HG03135 (cell line): ENCODE results near the gene TLE3.

Experiments used
- ATAC-seq: cut with Tn5 transposase; IDR thresholded peaks from one replicate; pipeline ENCODE4 v1.9.1; 2021; ENCODE audit warnings: mild to moderate bottlenecking, moderate library complexity; ENCODE audit not compliant: unreplicated experiment

TLE3 gene

DNA sequence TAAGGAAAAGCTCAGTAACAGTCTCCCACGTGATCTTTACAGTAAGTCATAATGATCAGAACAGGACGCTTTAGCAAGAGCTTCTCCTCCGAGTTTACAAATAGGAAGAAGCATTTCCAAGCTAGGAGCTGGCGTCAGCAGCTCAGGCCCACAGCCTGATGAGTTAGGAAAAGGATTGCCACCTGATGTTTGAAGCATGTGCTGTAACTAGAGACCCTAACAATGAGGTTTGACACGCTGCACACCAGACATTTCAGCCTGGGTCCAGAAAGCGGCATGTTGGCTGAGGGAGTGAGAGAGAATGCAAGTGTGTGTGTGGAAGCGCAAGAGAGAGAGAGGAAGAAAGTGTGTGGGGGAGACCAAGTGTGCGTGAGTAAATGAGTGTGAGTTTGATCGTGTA, 47.3 kb downstream of the TLE3 start:
- no peak for ATAC-seq

DNA sequence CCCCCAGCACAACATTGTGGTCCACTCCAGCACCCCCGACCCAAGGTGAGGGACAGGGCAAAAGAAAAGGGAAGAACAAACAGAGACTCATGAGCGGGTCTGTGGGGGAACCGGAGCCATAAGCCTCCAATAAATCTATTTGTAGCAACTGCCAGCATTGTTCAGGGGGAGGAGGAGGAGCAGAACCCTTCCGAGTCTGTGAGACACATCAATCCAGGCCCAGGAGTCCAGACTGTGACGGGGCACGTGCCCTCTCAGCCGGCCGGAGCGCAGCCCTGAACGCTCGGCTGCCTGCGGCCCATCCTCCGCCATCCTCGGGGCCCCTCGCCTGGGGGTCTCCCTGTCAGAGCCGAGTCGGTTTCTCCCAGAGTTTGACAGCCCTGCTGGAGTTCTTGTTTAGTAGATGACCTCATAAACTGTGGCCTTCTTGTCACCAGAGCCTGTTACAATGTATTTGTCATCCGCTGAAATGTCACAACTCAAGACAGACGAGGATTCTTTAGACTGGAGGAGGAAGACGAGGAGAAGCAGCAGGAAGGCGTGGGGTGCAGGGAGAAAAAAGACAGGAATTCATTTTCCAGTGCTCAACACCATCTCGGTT, 47.9 kb downstream of the TLE3 start:
- no peak for ATAC-seq

DNA sequence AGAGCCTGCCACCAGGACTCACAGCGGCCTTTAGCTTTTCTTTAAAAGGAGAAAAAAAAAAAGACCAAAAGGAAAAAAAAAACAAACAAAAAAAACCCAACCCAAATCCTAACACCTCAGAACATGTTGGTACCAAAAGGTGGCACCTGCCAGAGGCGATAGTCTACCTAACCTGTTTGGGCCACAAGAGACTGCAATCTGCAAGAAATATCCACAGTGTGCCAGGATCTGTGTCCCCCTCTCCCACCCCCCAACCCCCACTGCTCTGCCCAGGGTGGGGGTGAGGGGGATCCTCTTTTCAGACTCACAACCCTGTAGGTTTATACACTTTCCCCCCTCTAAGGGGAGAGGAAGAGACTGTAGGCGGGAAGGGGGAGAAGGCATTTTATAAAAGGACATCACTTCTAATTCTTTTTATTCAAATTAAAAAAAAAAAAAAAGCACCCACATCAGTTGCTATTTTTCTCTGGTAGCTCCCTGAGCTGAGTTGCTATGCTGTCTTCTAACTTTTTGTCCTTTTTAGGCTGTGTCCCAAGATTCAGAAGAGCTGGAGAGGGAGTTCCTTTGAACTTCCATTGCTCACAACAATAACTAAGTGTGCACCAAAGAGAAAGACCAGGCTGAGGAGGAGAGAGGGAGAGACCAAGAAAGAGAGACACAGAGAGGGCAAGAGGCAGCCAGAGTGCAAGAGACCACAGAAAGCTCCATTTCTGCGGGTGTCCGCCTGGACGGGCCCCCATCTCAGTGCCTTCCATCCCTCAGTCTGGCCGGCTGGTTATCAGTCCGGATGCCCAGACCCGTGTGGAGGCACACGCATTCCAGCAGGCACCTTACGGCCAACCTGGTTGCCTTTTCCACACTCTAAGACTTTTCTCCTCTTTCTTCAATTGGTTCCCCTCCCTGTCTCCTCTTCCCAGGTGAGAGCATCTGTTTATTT, 48.9 kb downstream of the TLE3 start:
- ATAC-seq, result no peak

DNA sequence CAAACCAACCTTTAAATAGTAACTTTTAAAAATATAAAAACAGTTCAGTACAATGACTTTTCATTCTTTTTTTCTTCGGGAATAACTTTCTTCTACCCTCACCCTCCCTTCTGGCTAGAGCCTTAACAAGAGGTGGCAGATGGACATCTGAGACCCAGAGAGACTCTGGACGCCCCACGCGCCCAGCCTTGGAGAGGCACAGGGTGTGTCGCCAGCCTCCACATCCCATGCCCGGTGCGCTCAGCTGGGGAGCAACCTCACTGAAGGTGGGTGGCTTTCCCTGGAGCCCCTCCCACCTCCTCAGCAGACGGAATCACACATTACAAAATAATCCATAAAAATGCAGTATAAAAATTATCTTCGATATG, 49.5 kb downstream of the TLE3 start:
- no peak for ATAC-seq

GRCh38 chr15:70047386-70048197, 50.1 kb downstream of the TLE3 start:
- no peak for ATAC-seq

DNA sequence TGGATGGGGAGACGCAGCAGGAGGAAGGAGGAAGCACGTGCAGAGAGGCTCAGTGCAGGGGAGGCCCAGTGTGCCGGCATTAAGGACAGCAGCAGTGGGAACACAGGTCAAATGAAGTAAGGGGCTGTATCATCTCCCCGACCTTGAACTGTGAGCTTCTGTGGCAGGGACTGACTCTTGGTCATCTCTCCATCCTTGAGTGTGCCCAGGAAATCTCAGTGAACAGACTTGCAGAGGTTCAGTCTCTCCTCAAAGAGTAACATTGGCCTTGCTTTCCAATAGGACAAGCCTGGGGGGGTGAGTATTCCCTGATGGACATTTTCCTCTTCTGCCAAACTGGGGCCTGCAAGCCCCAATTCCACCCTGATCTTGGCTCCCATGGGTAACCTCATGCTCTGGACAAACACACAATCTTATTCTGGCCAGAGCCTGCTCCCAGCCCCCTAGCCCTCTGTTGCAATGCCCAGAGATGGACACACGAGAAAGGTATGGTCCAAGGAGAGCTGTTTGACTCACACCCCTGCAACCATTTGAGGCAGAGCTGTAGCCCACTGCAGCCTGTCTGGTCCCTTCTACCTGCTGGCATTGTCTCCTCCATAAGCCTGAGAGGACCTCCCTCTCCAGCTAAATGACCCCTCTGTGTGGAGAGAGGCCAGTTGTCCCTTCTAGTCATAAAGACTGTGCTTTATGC, 50.9 kb downstream of the TLE3 start:
- no peak for ATAC-seq

DNA sequence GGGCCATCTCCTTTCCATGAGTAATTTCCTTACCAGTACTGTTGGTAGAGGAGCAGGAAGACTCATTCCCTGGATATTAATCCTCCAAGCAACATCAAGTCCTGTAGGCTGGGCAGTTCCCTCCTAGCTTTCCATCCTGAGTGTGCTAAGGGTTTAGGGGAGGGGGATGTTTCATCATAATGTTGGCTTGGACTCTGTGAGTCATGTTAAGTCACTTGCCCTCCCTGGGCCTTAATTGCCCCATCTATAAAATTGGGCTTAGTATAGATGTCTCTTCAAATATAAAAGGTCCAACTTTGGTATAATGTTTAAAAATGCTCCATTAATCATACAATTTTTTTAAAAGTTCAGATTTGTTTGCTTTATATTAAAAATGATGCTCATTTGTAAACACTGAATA, 52.7 kb downstream of the TLE3 start:
- ATAC-seq, result no peak

GRCh38 chr15:70044168-70044567, 53.5 kb downstream of the TLE3 start:
- no peak for ATAC-seq

- ATAC-seq, result no peak
Measured at GRCh38 chr15:70043590-70043989, 54.1 kb downstream of the TLE3 start.

DNA sequence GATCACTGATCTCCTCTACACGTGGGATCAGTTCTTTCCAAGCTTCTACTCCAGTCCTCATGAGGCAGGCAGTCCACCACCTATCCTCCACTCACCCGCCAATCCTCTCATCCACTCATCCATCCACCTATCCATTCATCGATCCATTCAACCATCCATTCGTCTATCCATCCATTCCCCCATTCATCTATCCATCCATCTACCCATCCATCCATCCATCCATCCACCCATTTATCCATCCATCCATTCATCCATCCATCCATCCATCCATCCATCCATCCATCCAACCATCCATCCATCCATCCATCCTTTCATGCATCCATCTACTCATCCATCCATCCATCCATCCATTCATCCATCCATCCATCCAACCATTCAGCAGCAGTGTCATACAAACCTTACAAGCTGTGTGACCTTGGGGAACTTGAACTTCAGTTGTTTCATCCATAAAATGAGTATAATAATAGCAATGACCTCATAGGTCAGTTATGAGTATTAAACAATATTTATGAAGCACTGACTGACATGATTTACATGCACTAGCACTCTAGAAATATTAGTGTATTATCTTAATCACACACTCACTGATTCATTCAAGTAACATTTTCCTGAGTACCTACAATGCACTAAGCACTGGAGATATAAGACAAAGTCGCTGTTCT, 55.0 kb downstream of the TLE3 start:
- no peak for ATAC-seq

DNA sequence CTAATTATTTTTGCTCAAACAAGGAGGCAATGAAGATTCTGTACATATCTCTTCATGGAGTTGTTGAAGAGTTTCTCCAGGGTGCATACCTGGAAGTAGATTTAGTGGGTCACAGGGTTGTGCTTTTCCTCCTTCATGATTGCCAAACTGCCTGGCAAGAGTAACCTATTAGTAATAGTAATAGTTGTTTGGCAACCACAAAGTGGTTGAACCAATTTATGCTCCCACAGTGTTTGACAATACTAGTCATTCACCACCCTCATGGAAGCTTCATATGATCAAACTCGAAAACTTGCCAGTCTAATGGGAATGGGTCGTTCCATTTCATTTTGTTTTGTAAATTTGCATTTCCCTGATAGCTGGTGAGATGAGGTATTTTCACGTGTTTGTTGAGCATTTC, 57.8 kb downstream of the TLE3 start:
- ATAC-seq, result no peak

GRCh38 chr15:70038730-70039392, 58.9 kb downstream of the TLE3 start:
- no peak for ATAC-seq

DNA sequence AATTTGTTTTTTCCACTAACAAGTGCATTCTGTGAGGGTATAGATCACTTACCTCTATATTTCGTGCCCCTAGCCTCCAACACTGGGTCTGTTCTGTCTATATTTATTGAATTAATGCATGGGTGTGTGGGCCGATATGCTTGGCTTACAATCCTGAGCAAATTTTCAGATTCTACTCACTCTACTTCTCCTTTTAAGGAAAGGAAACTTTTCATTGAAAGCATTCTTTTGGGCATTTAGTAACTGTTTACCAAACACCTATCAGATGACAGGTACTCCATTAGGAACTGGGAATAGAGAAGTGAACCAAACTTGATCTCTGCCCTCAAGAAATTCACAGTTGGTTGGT, 60.5 kb downstream of the TLE3 start:
- no peak for ATAC-seq

DNA sequence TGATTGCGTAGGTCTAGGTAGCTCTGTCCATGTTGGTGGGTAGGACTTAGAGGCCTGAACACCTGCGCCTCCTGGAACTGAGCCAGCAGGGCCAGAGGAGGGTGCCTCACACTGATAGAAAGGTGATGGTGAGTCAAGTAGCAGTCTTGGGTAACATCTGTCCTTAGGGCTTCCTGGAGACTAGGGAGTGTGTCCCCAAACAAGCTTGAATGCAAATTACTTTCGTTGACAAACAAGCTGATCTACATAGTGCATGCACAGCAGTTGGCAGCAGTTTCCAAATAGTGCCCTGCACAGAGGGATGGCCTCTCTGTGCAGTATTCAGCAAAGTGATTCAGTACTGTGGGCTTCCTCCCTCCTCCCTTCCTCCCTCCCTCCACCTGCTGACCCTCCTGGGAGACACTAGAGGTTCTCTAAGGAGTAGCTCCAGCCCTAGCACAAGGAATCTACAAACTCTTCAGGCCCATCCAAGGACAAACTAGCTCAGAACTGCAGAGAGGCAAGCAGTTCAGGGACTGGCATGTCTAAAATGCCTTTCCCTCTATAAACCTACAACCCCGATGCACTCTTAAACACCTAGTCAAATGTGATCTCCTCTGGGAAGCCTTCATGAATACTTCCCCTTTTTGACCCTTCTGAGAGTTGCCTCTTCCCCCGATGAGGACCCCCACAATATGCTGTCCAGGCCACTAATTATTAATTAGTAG, 61.0 kb downstream of the TLE3 start:
- peak; percentile 84 for ATAC-seq

- no peak for ATAC-seq
Measured at GRCh38 chr15:70035719-70036077, 62.0 kb downstream of the TLE3 start.

- no peak for ATAC-seq
Measured at GRCh38 chr15:70035051-70035718, 62.5 kb downstream of the TLE3 start.

- ATAC-seq, result no peak
Measured at GRCh38 chr15:70034596-70034995, 63.1 kb downstream of the TLE3 start.

DNA sequence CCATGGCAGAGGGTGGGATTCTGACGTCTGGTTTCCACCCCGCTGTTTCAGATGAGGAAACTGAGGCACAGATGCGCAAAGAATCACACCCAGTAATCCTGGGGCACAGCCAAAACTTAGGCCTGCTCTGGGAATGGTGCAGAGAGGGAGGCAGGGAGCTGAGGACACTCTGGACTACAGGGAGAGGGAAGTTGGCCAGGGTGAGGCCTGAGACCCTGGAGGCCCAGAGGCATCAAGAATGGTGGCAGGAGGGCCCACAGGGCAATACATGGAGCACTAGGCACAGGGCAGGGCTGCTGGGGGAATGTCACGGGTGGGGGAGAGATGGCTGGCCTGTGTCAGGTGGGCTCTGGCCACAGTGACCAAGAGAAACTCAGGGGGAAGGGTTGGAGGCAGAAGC, 63.6 kb downstream of the TLE3 start:
- ATAC-seq, result no peak

DNA sequence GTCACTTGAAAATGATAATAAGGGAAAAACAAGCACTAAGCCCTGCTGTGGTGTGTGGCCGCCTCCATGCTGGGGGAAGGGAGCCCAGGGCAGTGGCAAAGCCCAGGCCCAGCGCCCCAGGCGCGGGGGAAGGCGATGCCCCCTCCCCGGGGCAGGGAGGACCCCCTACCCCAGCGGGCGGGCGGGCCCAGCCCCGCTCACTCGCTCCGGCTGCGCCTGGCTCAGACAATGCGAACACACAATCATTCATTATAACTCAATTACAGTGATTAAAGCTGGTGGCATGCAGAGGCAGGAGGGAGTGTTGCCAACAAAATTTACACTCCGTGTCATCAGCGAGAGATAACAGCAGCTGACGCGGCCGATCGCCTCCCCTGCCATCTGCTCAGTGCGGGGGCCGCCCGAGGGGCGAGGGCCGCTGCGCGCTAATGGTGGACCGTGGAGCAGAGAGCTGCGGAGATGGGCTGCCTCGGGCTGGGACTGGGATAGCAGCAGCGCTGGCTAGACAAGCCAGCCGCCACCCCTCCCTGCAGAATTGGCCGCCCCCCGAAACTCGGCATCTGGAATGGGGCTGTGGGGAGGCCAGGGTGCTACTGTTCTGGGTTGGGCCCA, 64.1 kb downstream of the TLE3 start:
- ATAC-seq, result no peak
